ENCODE results near the gene AK1. TPM values are rescaled to one million over a fixed set of nuclear protein-coding genes. Genes with fewer than 3 reads are reported as not detected.

Gene AK1
- total RNA-seq, 1 experiment from 2014 or later, result 75.9 TPM

DNA sequence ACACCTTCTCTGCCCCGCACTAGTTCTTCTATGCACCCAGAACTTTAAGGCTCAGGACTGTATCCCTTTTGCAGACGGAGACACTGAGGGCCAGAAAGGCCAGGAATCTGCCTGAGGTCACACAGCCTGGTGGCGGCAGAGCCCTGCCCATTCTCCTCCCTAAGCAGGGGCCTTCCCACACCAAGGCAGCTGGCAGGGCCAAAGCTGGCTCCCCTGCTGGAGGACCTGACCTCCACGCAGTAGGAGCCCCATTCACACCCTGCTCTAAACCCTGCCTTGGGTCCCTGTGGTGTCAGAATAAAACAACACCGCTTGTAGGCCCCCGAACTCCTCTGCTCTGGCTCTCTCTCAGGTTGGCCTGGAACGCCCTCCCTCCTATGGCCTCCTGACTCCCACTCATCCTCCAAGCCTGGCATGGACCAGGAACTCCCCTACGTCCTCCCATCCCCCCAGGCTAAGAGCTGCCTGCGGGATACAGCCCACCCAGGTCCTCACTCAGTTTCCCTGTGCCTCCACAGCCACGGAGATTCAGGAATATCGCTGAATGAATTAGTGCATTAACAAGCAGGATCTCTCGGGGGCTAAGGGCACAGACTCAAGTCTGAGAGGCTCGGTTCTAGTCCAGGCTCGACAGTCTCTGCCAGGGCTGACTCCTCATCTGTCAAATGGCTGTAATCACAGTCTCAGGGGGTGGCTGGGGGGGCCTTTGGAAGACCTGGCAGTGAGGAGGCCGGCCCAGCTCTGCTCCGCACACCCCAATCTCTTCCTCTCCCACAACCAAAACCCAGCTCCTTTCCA is 19.1 kb upstream of the AK1 start:
- Mint-ChIP-seq H3K36me3 (ENCODE audit: insufficient read depth, unreplicated experiment) (peaks cover 33% of the 10 kb centered on the region), H3K4me3 (ENCODE audit: unreplicated experiment) (no peak overlapping the region), H3K4me1 (ENCODE audit: insufficient read depth, unreplicated experiment) (peaks cover 10% of the 10 kb centered on the region), H3K27me3 (ENCODE audit: insufficient read depth, unreplicated experiment) (no peaks in the 10 kb centered on the region), H3K27ac (ENCODE audit: low read depth, unreplicated experiment) (no peak overlapping the region), H3K9me3 (ENCODE audit: unreplicated experiment) (no peaks in the 10 kb centered on the region)
- no peak for DNase-seq (ENCODE audit: unreplicated experiment)
- POLR2A ChIA-PET, result interaction anchor here (0.6 kb wide), 1 partner anchor 445 kb away, joined by 3 read pairs; the partner anchor contains the start of genes LRSAM1 and RPL12
- no peak for TF ChIP-seq CTCF (IDR thresholded peaks at IDR 0.05; ENCODE audit: unreplicated experiment)
- intact Hi-C loops (cut with micrococcal nuclease), result no loop called here
- BruUV-seq (replicated peaks), result no TSS peak
- CTCF ChIA-PET, result interaction anchor here (0.5 to 1.1 kb wide), 2 partner anchors 63 to 392 kb away, joined by 3 read pairs; no protein-coding TSS in a partner anchor

DNA sequence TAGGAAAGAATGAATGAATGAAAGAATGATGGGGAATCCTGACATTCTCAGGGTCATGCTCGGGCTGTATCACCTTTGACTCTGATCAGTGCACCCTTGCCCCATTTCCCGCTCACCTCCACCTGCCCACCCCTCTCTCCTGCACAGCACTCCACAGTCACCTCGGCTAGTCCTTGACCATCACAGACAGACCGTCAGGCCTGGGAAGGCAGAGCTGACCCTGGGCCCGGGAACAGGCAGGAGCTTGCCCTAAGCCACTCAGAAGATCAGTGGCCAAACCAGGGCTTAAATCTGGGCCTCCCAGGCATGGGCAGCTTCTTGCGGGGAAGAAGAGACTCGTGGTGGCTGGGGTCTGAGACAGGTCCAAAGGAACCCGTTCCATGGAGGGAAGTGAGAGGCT is 18.3 kb upstream of the AK1 start:
- ChIA-PET CTCF (interaction anchor here (1.1 kb wide), 1 partner anchor 391 kb away, joined by 3 read pairs; no protein-coding TSS in a partner anchor), POLR2A (interaction anchor here (0.5 to 0.6 kb wide), 2 partner anchors 119 to 444 kb away, joined by 3 read pairs; partner anchors contain the start of genes LRSAM1 and RPL12)
- no TSS peak for BruUV-seq (replicated peaks)
- H3K9me3 Mint-ChIP-seq (ENCODE audit: unreplicated experiment), result no peaks in the 10 kb centered on the region
- intact Hi-C loops (cut with micrococcal nuclease), result no loop called here
- peaks cover 33% of the 10 kb centered on the region for H3K36me3 Mint-ChIP-seq (ENCODE audit: insufficient read depth, unreplicated experiment)
- peaks cover 10% of the 10 kb centered on the region for H3K4me1 Mint-ChIP-seq (ENCODE audit: insufficient read depth, unreplicated experiment)
- TF ChIP-seq CTCF (IDR thresholded peaks at IDR 0.05; ENCODE audit: unreplicated experiment), result no peak
- H3K27ac Mint-ChIP-seq (ENCODE audit: low read depth, unreplicated experiment), result no peak overlapping the region
- H3K4me3 Mint-ChIP-seq (ENCODE audit: unreplicated experiment), result no peak overlapping the region
- DNase-seq (ENCODE audit: unreplicated experiment), result no peak
- no peaks in the 10 kb centered on the region for H3K27me3 Mint-ChIP-seq (ENCODE audit: insufficient read depth, unreplicated experiment)

GRCh38 chr9:127893392-127893791 is 15.9 kb upstream of the AK1 start:
- H3K27ac Mint-ChIP-seq (ENCODE audit: low read depth, unreplicated experiment), result no peak overlapping the region
- no peak for DNase-seq (ENCODE audit: unreplicated experiment)
- CTCF ChIA-PET, result interaction anchor here (0.7 to 1.4 kb wide), 2 partner anchors 24 to 40 kb away, joined by 3 read pairs; no protein-coding TSS in a partner anchor
- TF ChIP-seq CTCF (IDR thresholded peaks at IDR 0.05; ENCODE audit: unreplicated experiment), result no peak
- POLR2A ChIA-PET, result no interaction called here
- no peak overlapping the region for H3K4me3 Mint-ChIP-seq (ENCODE audit: unreplicated experiment)
- no peaks in the 10 kb centered on the region for H3K27me3 Mint-ChIP-seq (ENCODE audit: insufficient read depth, unreplicated experiment)
- peaks cover 36% of the 10 kb centered on the region for H3K36me3 Mint-ChIP-seq (ENCODE audit: insufficient read depth, unreplicated experiment)
- no peaks in the 10 kb centered on the region for H3K9me3 Mint-ChIP-seq (ENCODE audit: unreplicated experiment)
- BruUV-seq (replicated peaks), result no TSS peak
- intact Hi-C loops (cut with micrococcal nuclease), result no loop called here
- H3K4me1 Mint-ChIP-seq (ENCODE audit: insufficient read depth, unreplicated experiment), result peaks cover 7% of the 10 kb centered on the region

GRCh38 chr9:127892831-127893230 is 15.4 kb upstream of the AK1 start:
- no peak for DNase-seq (ENCODE audit: unreplicated experiment)
- no peaks in the 10 kb centered on the region for H3K27me3 Mint-ChIP-seq (ENCODE audit: insufficient read depth, unreplicated experiment)
- H3K27ac Mint-ChIP-seq (ENCODE audit: low read depth, unreplicated experiment), result no peak overlapping the region
- CTCF ChIA-PET, result interaction anchor here (0.7 to 1.4 kb wide), 2 partner anchors 23 to 40 kb away, joined by 3 read pairs; no protein-coding TSS in a partner anchor
- H3K4me1 Mint-ChIP-seq (ENCODE audit: insufficient read depth, unreplicated experiment), result peaks cover 6% of the 10 kb centered on the region
- no peak for TF ChIP-seq CTCF (IDR thresholded peaks at IDR 0.05; ENCODE audit: unreplicated experiment)
- POLR2A ChIA-PET, result no interaction called here
- peaks cover 41% of the 10 kb centered on the region for H3K36me3 Mint-ChIP-seq (ENCODE audit: insufficient read depth, unreplicated experiment)
- no peak overlapping the region for H3K4me3 Mint-ChIP-seq (ENCODE audit: unreplicated experiment)
- intact Hi-C loops (cut with micrococcal nuclease), result no loop called here
- BruUV-seq (replicated peaks), result no TSS peak
- H3K9me3 Mint-ChIP-seq (ENCODE audit: unreplicated experiment), result no peaks in the 10 kb centered on the region
